Adrenal gland (tissue), 5 donors: ENCODE data around the gene HOXA1.

Experiments
- CTCF ChIP-seq, 6 experiments: fragments of 450-650 bp in 4 of 6; fragments of 200-600 bp in 2 of 6; sonication (generic) in 1 of 6; IDR thresholded peaks; 1 replicate in 5 of 6; 2 replicates in 1 of 6; pipeline versions ENCODE4 v1.5.1 to v1.8.0; 2016 to 2021; ENCODE audit warnings: antibody characterized with exemption in 6 of 6, mild to moderate bottlenecking in 2 of 6, moderate library complexity in 1 of 6
- POLR2A ChIP-seq, 2 donors: fragments of 450-650 bp; IDR thresholded peaks; one replicate each; pipeline ENCODE4 v1.6.1; 2017; ENCODE audit warnings: antibody characterized with exemption in 2 of 2, mild to moderate bottlenecking in 2 of 2, moderate library complexity in 1 of 2
- donor health status: DM: no; HTN: no; CAD: no.

GRCh38 chr7:27091941-27092818, 3.6 kb downstream of the HOXA1 start:
- TF ChIP-seq POLR2A (IDR thresholded peaks at IDR 0.05), result no peak
- TF ChIP-seq CTCF (IDR thresholded peaks at IDR 0.05), result no peak
